HG02938 (cell line): Measurements from ENCODE around the gene ANG.
"Not testable (repeated sequence)": the region's sequence is repeated elsewhere in the genome, so short reads cannot be mapped to it uniquely, and the experiment has no call there.

Experiments
- ATAC-seq: cut with Tn5 transposase; IDR thresholded peaks from one replicate; pipeline ENCODE4 v1.9.1; 2021; ENCODE audit warnings: mild to moderate bottlenecking, moderate library complexity; ENCODE audit not compliant: unreplicated experiment

The ANG gene

DNA sequence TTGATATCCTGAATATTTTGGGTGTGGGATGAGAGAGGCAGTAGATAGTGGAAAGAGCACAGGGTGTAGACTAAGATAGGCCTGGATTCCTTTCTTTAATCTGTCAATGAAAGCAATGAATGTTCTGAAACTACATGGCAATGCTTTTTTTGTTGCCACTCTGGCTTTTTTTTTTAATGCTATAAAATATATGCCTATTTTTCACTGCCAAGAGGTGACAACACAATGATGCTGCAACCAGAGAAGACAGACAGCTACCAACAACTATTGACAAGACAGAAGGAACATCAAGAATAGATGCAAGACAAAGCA, 9.4 kb downstream of the ANG start:
- ATAC-seq: no peak

DNA sequence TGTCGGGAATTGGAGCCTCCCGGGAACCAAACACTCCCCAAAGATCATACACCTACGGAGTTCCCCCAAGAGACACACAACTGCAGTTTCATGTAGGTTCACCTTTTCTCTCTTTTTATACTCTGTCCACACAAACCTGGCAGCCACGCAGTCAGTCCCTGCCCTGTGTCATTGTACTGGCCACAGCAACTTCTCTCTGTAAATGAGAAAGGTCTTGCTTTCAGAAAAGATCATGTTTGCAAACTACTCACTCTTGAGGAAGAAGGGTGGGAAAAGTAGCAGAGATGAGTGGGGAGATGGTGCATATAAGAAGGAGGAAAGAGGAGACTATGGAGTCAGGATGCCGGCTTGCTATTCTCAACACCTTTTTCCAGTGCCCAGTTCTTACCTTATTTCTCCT, 10.4 kb downstream of the ANG start:
- ATAC-seq: no peak

DNA sequence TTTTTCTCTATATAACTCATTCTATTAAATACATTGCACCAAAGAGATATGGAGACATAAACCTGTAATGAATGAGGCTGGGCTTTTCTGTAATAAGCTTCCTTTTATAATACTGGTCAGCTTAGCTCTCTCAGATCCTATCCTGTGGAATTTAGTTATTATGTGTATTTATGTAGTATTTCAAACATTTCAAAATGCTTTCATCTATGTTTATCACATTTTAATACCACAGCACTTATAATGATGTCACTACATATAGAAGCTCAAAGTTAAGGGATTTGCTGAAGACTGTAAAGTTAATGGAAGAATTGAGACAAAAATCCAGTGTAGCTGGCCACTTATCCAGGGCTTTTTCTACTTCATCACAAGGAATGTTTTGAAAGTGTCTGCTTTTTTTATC, 11.4 kb downstream of the ANG start:
- ATAC-seq: no peak

DNA sequence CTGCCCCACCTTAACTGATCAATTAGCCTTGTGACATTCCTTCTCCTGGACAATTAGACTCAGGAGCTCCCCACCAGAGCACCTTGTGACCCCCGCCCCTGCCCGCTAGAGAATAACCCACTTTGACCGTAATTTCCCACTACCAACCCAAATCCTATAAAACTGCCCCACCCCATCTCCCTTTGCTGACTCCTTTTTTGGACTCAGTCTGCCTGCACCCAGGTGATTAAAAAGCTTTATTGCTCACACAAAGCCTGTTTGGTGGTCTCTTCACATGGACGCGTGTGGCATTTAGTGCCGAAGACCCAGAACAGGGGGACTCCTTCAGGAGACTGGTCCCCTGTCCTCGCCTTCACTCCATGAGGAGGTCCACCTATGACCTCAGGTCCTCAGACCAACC, 12.4 kb downstream of the ANG start:
- ATAC-seq: not testable (repeated sequence)

DNA sequence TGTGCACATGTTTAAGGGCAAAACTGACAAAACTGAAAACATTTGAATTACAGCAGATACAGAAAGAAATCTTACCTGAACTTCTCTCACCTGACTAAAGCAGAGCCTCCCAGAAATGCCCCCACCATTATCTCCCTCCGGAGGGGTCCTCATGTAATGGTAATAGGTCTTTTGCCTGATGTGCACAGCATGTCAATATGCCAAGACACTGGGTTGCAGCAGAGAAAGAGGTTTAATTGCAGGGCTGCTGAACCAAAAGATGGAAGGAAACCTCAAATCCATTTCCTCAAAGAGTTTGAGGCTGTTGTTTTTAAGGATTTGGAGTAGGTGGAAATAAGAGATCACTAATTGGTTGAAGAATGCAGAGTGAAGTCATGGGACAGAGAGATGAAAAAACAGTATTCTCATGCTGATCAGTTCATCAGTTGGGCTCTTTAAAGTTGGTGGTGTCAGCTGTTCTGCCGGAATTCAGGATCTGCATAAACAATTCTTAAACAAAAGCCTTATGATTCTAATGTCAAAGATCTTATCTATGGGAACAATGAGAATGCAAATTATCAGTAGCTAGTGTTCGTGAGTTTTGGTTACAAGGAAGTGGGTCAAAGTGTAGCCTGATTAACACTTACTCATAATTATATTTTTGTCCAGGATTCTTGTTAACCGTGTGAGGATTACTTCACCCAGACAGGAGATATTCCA, 18.2 kb downstream of the ANG start:
- no peak for ATAC-seq

DNA sequence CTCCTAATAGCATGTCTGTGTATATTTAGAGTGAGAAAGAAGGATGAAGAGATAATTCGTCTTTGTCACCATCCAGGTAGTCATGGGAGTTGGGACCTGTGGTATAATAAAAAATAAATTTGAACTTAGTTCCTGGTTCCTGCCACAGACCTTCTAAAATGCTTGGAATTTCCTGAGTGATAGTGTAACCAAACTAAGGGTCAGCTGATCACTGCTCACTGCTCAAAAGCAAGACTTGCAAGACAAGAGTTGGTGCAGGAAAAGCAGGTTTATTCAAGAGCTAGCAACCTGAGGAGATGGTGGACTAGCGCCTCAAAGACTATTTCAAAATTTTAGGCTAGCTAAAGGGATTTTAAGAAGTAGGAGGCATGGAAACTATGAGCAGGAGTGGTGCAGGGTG, 19.1 kb downstream of the ANG start:
- ATAC-seq: no peak

DNA sequence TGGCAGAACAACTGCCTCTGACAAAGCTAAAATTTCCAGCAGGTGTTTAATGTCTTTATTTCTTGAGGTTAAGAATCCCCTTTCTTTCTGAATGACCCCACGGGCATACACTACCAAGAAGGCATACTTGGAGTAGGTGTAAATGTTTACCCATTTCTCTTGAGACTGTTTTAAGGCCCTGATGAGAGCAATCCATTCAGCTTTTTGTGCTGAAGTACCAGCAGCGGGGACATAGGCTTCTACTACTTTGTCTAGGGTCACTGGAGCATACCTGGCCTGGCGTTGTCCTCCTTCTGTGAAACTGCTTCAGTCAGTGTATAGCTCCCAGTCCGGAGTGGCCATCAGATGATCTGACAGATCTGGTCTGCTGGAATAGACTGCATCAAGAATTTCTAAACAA, 22.7 kb downstream of the ANG start:
- ATAC-seq: no peak

DNA sequence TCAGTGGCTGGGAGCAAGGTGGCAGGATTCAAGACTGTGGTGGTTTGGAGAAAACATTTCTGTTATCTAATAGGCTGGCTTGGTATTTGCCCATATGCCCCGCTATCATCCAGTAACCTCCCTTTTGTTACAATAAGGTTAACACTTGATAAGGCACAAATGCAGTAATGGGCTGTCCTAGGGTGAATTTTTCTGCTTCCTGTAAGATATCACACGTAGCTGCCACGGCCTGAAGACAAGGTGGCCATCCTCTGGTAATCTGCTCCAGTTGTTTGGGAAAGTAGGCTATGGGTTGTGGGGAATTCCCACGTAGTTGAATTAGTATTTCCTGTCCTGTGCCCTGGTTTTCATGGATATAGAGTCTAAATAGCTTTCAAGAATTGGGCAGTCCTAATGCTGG, 23.1 kb downstream of the ANG start:
- ATAC-seq: no peak

DNA sequence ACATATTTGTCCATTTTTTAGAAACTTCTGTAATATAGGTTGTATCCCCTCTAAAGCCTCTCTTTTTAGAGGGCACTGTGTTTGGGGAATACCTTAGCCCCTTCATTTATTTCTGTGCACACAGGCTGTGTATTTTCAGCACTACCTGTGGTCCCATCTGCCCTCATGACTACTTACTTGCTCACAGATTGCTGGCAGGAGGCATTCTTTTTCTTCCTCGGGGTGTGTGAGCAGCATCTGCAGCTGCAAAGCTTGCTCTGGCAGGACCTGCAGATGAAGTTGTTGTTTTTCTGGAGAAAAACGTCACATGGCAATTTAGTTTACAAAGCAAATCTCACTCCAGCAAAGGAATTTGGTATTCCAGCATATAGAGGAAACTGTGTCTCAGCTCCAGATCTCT, 24.3 kb downstream of the ANG start:
- no peak for ATAC-seq

DNA sequence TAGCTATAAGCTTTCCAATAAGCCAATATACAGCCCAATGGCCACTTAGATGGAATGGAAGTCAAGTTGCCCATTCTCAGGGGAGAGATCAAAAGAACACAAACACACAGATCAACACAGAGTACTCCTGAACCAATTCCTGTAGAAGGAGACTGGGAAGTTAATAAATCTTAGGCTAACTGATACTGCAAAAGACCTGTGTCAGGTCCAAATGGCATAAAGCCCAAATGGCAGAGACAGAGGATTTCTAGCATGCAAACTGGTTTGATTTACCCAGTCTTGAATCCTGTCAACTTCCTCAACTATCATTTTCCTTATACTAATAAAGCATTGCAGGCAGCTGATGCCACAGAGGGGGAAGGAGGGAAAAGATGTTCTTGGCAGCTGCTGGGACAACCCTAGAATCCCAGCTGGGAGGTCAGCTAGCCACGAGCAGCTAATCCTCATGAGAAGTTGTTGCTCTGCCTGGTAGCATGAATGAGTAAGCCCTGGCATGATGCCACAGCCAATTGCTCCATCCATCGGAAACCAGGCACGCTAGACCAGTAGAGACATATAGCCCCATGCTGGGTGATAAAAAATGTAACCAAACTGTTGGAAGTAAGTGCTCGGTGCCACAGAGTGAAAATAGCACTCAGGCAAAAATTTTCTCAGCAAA, 26.2 kb downstream of the ANG start:
- no peak for ATAC-seq

DNA sequence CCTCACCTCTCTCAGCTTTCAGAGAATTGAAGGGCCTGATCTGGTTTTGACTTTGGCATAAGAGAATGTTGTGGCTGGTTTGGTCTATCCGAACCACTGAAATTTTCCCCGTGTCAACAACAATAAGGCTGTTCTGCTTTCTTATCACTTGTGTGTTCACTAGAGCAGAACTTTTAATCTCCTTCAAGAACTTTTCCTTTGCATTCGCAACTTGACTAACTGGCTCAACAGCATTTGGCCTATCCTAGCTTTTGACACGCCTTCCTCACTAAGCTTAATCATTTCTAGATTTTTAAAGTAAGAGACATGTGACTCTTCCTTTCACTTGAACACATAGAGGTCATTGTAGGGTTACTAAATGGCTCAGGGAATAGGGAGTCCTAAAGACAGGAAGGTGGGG, 31.2 kb downstream of the ANG start:
- ATAC-seq: no peak

DNA sequence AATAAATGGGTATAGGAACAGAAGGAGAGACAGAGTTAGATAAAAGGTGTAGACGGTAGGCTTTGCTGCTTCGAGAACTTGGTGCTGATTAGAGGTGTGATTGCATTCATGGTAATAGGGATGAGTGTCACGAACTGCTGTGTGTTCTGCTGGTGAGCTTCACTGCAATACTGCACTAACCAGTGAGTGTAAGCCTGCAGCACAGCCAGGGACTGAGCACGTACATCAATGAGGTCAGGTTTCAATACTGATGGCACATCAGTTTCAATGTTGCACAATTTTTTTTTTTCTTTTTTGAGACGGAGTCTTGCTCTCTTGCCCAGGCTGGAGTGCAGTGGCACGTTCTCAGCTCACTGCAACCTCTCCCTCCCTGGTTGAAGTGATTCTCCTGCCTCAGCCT, 32.2 kb downstream of the ANG start:
- ATAC-seq: no peak

DNA sequence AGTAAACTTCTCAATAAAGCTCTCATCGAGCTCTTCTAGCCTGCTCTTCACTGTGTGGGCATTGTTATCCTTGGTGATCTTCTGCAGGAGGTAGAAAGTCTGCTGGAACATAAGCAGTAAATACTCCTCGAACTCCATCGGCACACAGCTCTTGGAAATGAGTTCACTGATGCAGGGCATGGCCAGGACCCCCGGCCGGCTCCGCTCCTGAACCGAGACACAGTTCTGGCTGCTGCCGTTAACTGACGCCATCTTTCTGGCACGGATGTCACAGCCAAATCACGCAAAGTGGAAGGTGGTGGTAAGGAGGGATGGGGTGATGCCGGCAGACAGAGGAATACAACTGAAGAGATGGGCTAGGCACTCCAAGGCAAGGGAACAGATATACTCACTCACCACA, 33.5 kb downstream of the ANG start:
- ATAC-seq: no peak

DNA sequence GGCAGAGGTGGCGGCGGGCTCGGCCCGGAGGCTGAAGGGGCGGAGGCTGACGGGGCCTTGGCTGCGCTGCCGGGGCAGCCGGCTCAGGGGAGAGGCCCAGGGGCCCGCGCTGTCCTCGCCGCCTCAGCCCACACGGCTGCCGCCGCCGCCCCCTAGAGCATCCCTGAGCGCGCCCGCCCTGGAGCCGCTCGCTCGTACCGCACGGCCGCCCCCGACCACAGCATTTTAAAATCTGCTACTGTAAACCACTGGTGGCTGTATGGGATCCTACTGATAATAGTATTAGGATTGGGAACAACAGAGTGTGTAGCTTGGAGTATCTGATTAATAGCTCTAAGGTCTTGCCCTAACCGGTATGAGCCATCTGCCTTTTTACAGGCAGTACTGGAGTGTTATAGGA, 34.9 kb downstream of the ANG start:
- ATAC-seq: no peak

DNA sequence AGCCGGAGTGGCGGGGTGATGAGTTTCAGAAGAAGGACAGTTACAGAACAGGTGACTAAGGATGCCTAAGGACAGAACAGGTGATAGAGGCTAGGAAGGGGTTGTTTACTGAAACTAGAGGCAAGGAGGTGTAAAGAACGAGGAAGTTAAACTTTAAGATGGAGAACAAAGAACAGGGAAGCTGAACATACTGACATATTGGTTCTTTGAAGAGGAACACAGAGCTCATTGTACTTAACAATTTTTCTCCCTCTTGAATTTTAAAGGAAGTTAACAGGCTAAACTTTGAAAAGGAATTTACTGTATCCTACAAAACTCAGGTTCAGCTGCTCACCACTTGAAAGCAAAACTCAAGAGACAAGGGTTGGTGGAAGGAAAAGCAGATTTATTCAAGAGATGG, 37.6 kb downstream of the ANG start:
- not testable (repeated sequence) for ATAC-seq

DNA sequence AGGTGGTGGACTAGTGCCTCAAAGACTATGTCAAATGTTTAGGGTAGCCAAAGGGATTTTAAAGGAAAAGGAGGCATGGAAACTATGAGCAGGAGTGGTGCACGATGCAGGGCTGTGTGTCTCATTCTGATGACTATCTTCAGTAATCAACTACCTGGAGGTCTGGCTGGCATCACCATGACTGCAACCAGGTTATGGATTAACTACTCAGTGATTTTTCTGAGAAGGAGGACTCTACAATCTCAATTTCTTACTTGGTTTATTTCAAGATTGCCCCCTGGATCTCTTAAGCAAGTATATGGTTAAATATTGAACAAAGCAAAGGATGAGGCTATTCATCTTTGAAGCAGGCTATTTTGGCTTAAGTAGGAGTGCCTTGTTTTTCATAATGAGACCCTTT, 38.0 kb downstream of the ANG start:
- no peak for ATAC-seq

DNA sequence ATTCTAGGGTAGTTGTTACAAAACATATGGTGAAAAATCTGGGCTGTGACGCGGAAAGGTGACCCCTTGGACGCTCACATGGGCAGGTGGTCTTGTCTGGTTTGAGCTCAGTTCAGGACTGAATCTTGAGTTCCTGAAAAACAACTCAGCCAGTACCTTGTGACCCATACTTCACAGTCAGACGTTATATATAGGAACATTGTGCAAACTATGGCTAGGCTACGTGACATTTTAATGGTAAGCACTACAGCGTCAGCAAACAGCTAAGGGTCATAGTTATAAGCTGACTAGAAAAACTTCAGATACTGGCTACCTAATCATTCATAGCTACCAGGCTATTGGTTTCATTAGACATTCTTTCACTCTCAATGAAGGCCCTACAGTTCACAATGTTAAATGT, 42.3 kb downstream of the ANG start:
- ATAC-seq: no peak

DNA sequence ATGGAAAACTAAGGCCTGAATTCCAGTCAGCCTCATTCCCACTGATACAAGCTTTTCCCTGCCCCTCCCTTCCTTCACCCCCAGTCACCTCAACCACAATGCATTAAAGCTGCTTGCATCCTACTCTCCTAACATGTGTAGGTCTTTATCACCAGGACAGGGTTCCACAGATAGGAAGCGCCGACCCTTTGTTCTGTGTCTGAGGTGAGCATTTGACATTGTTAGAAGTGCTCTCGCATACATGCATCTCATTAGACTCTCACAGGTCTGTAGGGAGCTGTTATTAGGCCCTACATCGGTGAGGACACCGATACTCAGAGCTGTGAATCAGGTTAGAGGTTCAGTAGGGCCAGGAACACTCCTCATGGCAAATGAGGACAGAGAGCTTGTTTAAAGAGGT, 43.9 kb downstream of the ANG start:
- ATAC-seq: no peak

DNA sequence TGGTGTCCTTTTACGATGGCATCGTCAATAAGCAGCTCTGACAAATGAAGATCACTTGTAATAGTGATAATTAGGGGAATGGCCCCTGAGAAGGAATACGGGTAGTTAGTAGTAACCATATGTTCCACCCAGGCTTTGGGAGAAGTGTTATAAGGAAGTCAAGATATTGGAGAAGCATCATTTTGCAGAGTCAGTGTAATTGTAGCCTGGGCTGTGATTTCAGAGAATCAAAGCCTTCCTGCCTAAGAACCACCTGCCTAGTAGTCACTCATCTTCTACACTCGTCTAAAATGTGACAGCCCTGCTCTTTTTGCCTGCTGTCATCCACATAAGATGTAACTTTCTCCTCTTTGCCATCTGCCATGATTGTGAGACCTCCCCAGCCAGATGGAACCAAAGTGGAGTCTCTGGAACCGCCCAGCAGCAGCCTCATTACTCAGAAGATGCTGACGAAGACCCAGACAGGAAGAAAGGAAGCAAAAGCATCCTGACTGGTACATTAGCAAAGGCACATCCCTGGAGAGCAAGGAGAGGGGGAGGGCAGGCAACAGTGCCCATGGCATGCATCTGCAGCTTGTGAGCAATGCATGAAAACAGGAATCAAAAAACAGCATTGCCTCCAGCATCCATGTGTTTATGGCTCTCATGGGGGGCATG, 44.5 kb downstream of the ANG start:
- ATAC-seq: no peak

DNA sequence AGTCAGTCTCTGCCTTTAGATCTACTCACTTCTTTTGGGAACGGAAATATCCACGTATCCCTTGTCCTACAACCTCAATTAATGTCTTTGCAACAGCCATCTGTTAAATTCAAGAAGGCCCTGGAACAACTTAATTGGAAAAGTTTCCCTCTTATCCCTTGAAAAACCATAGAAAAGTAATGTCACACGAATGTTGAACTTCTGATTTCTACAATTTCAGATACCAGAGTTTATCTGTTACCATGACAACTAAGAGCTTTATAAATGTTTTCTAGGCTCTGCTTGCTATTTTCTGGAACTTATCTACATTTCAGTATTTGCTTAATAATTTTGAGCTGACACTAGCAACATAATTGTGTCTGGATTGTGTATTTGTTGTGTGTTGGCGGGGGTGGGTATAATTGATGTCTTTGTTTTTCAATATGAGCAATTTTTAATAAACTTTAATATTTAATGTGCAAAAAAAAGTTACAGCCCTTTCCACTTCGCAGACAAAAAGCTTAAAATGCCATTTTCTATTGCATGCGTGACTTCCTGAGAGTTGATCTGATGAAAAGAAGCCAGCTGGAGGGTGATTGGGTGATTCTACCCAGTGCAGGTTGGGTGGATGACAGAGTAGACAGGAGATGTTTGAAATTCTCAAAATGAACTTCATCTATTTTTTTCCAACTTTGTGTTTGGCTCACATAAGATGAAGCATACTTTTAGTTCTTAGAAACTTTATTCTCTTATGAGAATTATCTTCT, 45.3 kb downstream of the ANG start:
- no peak for ATAC-seq

DNA sequence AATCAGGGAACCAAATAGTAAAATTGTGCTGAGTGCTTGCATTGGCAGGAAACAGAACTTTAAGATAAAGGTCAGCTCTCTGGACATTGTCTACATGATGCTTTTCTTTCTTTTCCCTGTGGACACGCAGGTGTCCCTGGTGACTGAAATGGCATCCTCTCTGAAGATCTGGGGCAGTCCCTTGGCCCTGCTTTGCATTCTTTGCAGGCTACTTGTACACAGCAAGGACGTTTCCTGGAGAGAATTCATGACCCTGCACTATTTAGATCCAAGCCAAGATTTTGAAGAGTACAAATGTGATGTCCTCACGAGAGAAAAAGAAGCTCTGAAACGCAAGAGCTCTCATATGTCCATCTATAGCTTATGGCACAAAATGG, 45.9 kb downstream of the ANG start:
- ATAC-seq: no peak

DNA sequence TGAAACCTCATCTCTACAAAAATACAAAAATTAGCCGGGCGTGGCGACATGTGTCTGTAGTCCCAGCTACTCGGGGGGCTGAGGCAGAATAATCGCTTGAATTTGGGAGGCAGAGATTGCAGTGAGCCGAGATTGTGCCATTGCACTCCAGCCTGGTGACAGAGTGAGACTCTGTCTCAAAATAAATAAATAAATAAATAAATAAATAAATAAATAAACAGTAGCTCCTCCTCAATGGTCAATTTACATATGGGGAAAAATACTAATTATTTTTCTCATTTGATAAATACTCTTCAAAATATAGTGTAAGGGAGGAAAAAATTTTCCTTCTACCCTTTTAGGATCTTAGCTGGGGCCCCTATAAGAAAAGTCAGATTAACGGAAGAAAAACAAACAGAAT, 49.7 kb downstream of the ANG start:
- ATAC-seq: not testable (repeated sequence)
